Stimulated activated naive CD8-positive, alpha-beta T cell treated with anti-CD3 and anti-CD28 coated beads, Interleukin-15, amount 100 ng/mL, for 72 hours (primary cell): ENCODE measurements around the gene MUC5AC.
"Not testable (repeated sequence)": the region's sequence is repeated elsewhere in the genome, so short reads cannot be mapped to it uniquely, and the experiment has no call there.

Experiments
- ATAC-seq: fragments of 150-1000 bp; cut with Tn5 transposase; 2 replicates; pipeline ENCODE4 v1.10.0; 2021; ENCODE audit warnings: mild to moderate bottlenecking, moderate library complexity
- DNase-seq, 2 donors: peaks; one replicate each; pipeline ENCODE4 v3.0.0; 2021 to 2022
- H3K27ac Mint-ChIP-seq, 2 donors: one replicate each; pipeline ENCODE4 v1.8.0; 2022; ENCODE audit warnings: mild to moderate bottlenecking in 2 of 2, mixed read lengths in 2 of 2, moderate library complexity in 2 of 2
- H3K27me3 Mint-ChIP-seq: one replicate; pipeline ENCODE4 v1.8.0; 2022; ENCODE audit warnings: mixed read lengths
- H3K4me1 Mint-ChIP-seq: one replicate; pipeline ENCODE4 v1.8.0; 2022; ENCODE audit warnings: mild to moderate bottlenecking, mixed read lengths
- H3K4me3 Mint-ChIP-seq, 2 donors: one replicate each; pipeline ENCODE4 v1.8.0; 2022; ENCODE audit warnings: mild to moderate bottlenecking in 2 of 2, mixed read lengths in 2 of 2, moderate library complexity in 1 of 2
- H3K9me3 Mint-ChIP-seq, 2 donors: one replicate each; pipeline ENCODE4 v1.8.0; 2022; ENCODE audit warnings: mixed read lengths in 2 of 2

Gene MUC5AC

DNA sequence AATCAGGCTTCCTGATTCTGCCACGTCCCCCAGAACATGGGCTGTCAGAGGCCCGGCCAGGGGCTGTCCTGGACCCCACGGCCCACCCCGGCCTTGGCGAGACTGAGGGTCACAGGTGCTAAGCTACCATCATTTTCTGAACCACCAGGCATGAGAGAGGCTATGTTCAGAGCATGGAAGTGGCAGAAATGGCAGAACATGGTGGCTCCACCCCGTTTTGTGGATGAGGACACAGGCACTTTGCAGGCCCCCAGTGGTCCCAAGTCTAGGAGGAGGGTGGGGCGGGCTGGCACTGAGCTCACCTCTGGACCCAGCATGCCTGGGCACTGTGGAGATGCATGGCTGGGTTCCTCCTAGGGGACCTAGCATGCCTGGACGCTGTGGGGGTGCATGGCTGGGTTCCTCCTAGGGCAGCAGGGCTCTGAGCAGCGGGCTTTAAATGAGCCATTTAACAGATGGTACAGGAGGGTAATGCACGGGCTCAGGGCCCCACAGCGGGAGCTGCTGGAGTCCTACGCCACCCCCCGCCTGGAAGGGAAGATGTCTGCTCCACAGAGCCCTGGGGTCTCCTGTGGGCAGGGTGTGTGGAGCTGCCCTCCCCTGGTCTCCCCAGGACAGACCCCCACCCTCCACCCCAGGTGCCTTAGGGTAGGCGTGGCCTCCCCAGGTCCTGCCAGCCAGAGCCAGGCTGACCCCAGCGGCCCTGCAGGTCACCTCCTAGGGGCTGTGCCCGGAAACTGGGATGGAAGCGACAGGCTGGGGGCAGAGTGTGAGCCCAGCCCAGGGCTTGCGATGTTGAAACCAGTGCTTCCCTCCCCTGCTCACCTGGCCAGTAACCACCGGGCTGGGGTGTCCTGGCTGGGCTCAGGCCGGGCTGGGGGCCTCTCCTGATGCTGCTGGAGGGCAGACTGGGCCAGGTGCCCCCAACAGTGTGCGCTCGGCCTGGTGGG is 6.1 kb upstream of the MUC5AC start:
- H3K27me3 Mint-ChIP-seq: peaks cover 31% of the 10 kb centered on the region
- peaks cover 10 to 12% of the 10 kb centered on the region in 2 donors for H3K9me3 Mint-ChIP-seq
- ATAC-seq (peak; percentile 29), DNase-seq (no peak)
- no peak overlapping the region for H3K27ac Mint-ChIP-seq
- no peak overlapping the region for H3K4me3 Mint-ChIP-seq
- H3K4me1 Mint-ChIP-seq: peaks cover 18% of the 10 kb centered on the region

DNA sequence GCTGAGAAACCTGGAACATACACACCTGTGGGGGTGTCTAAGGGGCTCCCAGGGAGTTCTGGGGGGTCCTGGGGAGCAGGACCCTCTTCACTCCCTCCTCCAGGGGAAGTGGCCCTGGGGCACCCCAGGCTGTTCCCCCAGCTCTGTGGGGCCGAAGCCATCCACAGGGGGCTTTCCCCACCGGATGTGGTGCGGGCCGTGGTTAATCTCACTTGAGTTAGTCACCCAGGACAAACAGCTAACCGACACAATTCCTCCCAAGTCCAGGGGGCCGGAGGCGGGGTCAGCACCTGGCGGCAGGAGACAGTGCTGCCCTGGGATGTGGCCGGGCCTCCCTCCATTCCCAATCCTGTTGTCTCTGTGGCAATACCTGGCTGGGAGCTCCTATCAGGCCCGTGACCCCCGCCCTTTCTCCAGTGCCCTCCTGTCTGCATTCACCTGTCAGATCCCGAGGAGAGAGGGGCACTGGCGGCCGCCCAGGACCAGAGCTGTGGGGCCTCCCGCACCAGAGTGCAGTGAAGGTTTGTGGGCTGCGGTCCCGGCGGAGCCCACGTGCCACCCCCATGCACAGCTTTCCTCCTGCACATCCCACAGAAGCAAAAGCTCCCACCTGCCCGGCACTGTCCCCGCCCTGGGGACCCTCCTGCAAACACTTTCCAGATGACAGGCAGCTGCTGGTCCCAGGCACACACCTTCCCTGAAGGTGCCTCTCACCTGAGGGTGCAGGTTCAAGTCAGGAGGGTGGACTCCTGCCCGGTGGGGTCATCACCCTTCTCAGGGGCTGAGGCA is 5.2 kb upstream of the MUC5AC start:
- DNase-seq (peak; percentile 24 to 65), ATAC-seq (peak; percentile 83)
- Mint-ChIP-seq H3K4me1 (peaks cover 18% of the 10 kb centered on the region), H3K27ac (no peak overlapping the region), H3K9me3 (peaks cover 6 to 9% of the 10 kb centered on the region in 2 donors), H3K4me3 (peak overlapping the region in 1 of 2 donors; percentile 24), H3K27me3 (peaks cover 26% of the 10 kb centered on the region)

DNA sequence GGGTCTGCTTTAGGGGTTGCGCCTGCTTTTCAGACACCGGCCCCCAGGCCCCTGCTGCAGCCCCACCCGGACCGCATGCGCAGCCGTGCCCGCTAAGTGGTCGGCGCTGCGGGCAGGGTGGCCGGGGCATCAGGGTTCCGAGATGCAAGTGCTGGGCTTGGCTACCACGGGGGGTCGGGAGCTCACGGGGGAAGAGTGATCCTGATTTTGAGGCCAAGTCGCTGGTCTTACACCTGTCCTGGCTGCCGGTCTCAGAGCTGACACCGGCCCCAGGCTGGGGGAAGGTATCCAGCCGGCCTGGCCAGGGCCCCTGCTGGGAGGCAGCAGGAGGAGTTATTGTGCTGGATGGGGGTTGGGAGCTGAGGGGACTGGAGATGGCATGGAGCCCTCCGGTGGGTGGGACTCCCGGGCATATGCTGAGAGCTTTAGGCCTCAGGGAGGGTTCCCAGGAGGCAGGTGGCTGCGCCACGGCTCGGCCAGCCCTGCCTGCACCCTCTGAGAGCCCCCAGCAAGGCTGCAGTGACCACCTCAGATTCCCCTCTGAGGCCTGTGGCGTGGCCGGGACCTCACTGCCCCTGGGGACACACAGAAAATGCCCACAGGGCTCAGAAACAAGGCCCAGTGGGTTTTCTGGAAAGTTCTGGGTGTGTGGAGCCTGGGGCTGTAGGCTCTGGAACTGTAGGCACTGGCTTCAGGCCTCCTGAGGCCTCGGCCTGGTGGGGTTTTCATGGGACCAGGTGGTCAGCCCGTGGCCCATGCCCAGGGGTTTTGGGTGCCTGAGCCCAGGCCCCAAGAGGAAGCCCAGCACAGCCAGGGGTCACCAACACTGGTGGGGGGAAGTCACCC is 4.4 kb upstream of the MUC5AC start:
- peaks cover 18% of the 10 kb centered on the region for H3K27me3 Mint-ChIP-seq

DNA sequence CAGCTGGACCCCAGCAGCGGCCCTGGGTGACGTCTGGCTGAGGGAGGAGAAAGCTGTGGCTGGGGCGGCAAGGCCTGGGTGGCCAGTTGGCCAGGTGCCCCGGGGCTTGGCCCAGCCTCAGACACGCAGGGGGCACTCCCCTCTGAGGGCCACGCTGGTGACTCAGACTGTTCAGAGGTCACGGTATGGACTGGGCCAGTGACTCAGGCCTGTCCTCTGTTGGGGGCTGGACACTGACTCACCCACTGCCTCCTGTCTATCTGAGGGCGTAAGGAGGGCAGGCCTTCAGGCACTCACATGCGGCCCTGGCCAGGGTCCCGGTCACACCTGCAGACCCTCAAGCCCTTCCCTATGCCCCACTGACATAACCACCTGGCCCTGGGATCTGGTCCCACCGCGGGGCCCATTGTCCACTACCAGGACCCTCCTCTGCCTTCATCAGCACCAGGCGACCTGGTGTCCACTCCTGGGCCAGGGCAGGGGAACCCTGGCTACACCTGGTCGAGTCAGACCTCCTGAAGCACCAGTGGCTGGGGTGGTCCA is 3.7 kb upstream of the MUC5AC start:
- H3K9me3 Mint-ChIP-seq: no peaks in the 10 kb centered on the region
- peak; percentile 19 for ATAC-seq
- no peak overlapping the region for H3K27ac Mint-ChIP-seq
- H3K4me1 Mint-ChIP-seq: peaks cover 18% of the 10 kb centered on the region
- H3K27me3 Mint-ChIP-seq: peaks cover 17% of the 10 kb centered on the region
- H3K4me3 Mint-ChIP-seq: no peak overlapping the region
- no peak for DNase-seq

More for the DNA sequence above, 4.4 kb upstream of the MUC5AC start:
- Mint-ChIP-seq H3K27ac (no peak overlapping the region), H3K4me1 (peaks cover 18% of the 10 kb centered on the region), H3K9me3 (peaks cover 0 to under 1% of the 10 kb centered on the region in 2 donors), H3K4me3 (no peak overlapping the region)
- ATAC-seq: peak; percentile 8
- DNase-seq: no peak

DNA sequence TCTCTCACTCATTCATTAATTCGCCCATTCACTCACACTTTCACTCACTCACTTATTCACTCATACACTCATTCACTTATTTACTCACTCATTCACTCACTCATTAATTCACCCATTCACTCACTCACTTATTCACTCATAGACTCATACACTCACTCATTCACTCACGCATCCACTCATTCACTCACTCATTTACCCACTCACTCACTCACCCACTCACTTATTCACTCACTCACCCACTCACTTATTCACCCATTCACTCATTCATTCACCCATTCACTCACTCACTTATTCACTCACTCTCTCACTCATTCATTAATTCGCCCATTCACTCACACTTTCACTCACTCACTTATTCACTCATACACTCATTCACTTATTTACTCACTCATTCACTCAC is 3.1 kb upstream of the MUC5AC start:
- Mint-ChIP-seq H3K4me1 (peaks cover 18% of the 10 kb centered on the region), H3K27me3 (peaks cover 17% of the 10 kb centered on the region)
- DNase-seq, H3K27ac Mint-ChIP-seq, H3K9me3 Mint-ChIP-seq, ATAC-seq, H3K4me3 Mint-ChIP-seq: not testable (repeated sequence)

DNA sequence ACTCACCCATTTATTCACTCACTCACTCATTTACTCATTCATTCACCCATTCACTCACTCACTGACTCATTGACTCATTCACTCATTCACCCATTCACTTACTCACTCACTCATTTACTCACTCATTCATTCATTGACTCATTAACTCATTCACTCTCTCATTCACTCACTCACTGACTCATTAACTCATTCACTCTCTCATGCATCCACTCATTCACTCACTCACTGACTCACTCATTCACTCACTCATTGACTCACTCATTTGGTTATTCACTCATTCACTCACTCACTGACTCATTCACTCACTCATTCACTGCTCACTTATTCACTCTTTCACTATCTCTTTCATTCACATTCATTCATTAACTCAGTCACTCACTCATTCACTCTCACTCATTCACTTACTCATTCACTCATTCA is 2.5 kb upstream of the MUC5AC start:
- peaks cover 17% of the 10 kb centered on the region for H3K27me3 Mint-ChIP-seq
- H3K4me1 Mint-ChIP-seq: peaks cover 18% of the 10 kb centered on the region
- DNase-seq: no peak
- H3K4me3 Mint-ChIP-seq: no peak overlapping the region
- no peaks in the 10 kb centered on the region for H3K9me3 Mint-ChIP-seq
- no peak for ATAC-seq
- no peak overlapping the region for H3K27ac Mint-ChIP-seq

DNA sequence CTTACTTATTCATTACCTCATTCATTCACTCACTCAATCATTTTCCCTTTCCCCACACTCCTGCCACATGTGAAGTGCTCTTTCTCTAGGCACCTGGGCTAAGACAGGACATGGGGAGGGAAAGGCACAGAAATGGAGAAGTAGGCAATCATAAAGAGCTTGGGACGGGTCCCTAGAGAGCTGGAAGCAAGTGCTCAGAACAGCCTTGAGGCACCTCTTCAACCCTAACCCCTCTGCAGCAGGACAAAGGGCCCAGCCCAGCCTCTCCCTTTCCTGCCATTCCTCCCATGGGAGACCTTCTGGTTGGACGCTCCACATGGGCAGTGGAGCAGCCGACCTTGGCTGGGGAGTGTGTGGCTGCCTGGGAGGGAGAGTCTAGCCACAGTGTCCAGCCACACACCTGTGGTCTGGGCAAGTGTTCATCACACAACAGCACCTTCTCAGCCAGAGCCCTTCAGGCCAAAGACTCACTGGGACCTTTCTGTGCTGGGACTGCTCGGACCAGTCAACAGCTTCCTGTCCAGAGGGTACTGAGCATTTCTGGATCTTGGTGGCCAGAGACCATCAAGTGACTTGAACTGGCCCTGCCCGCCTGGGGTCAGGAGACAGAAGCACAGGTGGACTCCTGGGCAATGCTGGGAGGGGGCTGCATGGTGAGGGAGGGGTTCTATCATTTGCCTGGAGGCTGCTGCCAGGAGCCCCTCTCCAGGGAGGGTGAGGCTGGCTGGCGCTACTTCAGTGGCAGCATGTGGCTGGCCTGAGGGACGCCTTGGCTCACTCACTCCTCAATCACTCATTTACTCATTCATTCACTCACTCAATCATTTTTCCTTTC is 1.0 kb upstream of the MUC5AC start:
- Mint-ChIP-seq H3K4me3 (no peak overlapping the region), H3K27ac (no peak overlapping the region), H3K4me1 (peaks cover 12% of the 10 kb centered on the region), H3K9me3 (no peaks in the 10 kb centered on the region), H3K27me3 (peaks cover 7% of the 10 kb centered on the region)
- DNase-seq (no peak), ATAC-seq (no peak)

DNA sequence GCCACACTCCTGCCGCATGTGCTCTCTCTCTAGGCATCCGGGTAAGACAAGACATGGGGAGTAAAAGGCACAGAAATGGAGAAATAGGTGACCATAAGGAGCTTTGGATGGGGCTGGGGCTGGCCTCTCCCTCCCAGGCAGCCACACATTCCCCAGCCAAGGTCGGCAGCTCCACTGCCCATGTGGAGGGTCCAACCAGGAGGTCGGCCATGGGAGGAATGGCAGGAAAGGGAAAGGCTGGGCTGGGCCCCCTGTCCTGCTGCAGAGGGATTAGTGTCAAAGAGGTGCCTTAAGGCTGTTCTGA is 460 bp upstream of the MUC5AC start:
- Mint-ChIP-seq H3K4me1 (peaks cover 11% of the 10 kb centered on the region), H3K4me3 (no peak overlapping the region), H3K9me3 (no peaks in the 10 kb centered on the region), H3K27ac (no peak overlapping the region), H3K27me3 (peaks cover 7% of the 10 kb centered on the region)
- no peak for ATAC-seq
- no peak for DNase-seq

DNA sequence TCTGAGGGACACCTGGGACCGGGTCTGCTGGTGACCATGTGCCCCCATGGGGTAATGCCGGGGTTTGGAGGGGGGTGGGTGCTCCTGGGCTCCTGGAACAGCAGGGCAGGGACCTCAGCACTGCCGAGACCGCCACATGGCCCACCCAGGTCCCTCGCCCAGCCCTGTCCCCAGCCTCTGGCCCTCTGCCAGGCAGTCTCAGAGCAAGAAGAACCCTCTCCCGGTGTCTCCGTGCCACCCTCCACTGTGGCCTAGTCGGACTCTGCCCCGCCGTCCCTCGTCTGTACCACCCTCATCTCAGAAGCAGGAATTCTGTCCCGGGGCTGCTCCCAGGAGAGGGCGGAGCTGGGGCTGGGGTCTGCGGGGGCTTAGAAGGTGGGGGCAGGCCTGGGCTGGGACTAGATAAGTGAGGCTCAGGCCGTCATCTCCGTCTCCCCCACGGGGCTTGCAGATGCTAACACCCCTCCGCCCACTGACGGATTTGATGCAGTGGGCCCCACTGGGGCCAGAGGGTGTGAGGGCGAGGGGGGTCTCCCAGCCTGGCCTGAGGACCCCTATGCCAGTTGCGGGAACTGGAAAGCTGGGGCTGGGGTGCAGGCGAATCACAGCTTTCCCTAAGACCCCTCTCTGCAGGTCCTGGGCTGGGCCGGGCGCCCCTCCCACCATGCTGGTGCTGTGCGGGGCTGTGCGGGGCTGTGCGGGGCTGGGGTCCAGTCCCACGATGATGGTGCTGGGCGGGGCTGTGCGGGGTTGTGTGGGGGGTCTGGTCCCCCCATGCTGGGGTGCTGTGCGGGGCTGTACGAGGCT is 1.1 kb downstream of the MUC5AC start:
- DNase-seq: no peak
- Mint-ChIP-seq H3K27ac (no peak overlapping the region), H3K27me3 (no peaks in the 10 kb centered on the region), H3K9me3 (no peaks in the 10 kb centered on the region), H3K4me3 (no peak overlapping the region), H3K4me1 (no peaks in the 10 kb centered on the region)
- ATAC-seq: peak; percentile 29

DNA sequence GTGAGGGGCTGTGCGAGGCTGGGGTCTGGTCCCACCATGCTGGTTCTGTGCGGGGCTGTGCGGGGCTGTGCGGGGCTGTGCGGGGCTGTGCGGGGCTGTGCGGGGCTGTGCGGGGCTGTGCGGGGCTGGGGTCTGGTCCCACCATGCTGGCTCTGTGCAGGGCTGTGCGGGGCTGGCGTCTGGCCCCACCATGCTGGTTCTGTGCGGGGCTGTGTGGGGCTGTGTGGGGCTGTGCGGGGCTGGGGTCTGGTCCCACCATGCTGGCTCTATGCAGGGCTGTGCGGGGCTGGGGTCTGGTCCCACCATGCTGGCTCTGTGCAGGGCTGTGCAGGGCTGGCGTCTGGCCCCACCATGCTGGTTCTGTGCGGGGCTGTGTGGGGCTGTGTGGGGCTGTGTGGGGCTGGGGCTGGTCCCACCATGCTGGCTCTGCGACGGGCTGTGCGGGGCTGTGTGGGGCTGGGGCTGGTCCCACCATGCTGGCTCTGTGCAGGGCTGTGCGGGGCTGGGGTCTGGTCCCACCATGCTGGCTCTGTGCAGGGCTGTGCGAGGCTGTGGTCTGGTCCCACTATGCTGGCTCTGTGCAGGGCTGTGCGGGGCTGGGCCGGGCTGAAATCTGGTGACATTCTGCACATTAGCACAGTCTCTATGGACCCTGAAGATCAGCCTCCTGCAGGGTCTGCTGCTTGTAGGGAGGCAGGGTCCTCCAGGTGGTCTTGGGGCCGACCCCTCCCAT is 1.9 kb downstream of the MUC5AC start:
- not testable (repeated sequence) for H3K27ac Mint-ChIP-seq, H3K4me3 Mint-ChIP-seq, H3K27me3 Mint-ChIP-seq, H3K4me1 Mint-ChIP-seq, H3K9me3 Mint-ChIP-seq, DNase-seq
- ATAC-seq: peak; percentile 10

DNA sequence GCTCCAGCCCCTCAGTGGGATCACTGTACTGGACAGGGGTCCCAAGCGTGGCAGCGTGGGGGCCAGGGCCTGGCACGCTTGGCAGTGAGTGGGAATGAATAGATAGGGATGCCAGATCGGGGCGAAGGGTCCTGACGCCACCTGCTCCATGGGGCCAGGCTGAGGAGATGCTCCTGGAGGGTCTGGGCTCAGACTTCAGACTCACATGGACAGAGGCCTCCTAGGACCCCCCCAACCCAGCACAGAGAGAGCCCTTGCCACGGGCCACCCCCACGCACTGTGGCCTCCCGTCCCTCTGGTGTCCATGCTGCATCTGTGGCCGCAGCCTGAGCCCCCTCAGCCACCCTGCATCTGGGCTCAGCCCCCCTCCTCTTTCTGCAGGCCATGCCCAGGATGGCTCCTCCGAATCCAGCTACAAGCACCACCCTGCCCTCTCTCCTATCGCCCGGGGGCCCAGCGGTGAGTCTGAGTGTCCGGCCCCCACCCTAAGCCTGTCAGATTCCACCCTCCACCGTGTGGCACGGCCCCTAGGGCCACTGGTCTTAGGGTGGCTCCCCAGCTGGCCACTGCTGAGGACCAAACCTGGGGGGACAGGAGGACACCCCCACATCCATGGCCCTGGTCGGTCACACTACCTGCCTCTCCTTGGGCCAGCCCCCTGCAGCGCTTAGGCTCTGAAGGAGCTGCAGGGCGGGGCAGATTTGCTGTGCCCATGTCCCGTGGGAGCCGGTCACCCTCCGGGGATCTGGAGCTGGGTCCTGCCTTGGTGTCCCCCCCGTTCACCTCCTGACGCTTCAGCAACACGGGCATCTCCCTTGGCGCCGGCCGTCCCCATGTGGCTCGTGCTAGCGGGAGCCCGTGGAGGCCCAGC is 2.7 kb downstream of the MUC5AC start:
- no peaks in the 10 kb centered on the region for H3K4me1 Mint-ChIP-seq
- no peak overlapping the region for H3K27ac Mint-ChIP-seq
- no peaks in the 10 kb centered on the region for H3K9me3 Mint-ChIP-seq
- ATAC-seq (peak; percentile 18), DNase-seq (no peak)
- H3K27me3 Mint-ChIP-seq: no peaks in the 10 kb centered on the region
- no peak overlapping the region for H3K4me3 Mint-ChIP-seq

DNA sequence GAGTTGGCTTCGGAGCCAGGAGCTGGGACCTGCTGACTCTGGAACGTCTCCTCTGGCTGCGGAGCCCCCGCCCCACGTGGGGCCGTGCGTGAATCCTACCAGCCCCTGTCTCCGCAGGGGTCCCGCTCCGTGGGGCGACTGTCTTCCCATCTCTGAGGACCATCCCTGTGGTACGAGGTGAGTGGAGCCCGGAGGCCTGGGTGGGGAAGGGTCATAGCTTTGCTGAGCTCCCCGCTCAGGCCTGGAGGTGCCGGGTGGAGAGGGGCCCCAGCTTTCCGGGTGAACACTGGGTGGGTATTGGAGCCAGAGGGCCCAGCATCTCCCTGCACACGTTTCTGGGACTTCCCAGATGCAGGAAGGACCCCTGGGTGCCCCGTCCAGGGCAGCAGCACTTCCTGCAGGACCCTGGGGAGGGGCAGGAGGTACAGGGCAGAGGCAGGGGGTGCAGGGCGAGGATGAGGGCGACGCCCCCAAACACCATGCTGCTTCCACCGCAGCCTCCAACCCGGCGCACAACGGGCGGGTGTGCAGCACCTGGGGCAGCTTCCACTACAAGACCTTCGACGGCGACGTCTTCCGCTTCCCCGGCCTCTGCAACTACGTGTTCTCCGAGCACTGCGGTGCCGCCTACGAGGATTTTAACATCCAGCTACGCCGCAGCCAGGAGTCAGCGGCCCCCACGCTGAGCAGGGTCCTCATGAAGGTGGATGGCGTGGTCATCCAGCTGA is 3.8 kb downstream of the MUC5AC start:
- no peak for ATAC-seq
- DNase-seq: no peak
- Mint-ChIP-seq H3K4me3 (no peak overlapping the region), H3K27ac (no peak overlapping the region), H3K27me3 (no peaks in the 10 kb centered on the region), H3K9me3 (no peaks in the 10 kb centered on the region), H3K4me1 (no peaks in the 10 kb centered on the region)
